HepG2 (cell line): Measurements from ENCODE around the gene HORMAD2. TPM values are rescaled to one million over a fixed set of nuclear protein-coding genes. Genes with fewer than 3 reads are reported as not detected.

Experiments
- ATAC-seq: fragments of 200-7000 bp; cut with Tn5 transposase; 3 replicates; pipeline ENCODE4 v1.9.1; 2020; ENCODE audit warnings: mild to moderate bottlenecking, moderate library complexity
- BruUV-seq: library from RNA; stranded (reverse); fragments of 400-500 nt; replicated peaks from 2 replicates; lab custom pipeline; 2021; lab: Mats Ljungman, UMichigan
- CTCF ChIA-PET: fragments of 300-600 bp; formaldehyde crosslinking; extraction: SDS; loops from one replicate; lab custom pipeline; 2021; ENCODE audit warnings: low total read pairs, inconsistent platforms, low intra/inter-chr PET ratio; lab: Yijun Ruan, JAX
- POLR2A ChIA-PET: fragments of 350-600 bp; sonication (Branson Sonifier 250); formaldehyde crosslinking; loops from one replicate; lab custom pipeline; 2020; ENCODE audit warnings: antibody characterized with exemption, inconsistent platforms; lab: Yijun Ruan, JAX
- DNase-seq: peaks from one replicate; pipeline ENCODE4 v3.0.0-alpha.2; 2015; ENCODE audit warnings: low spot score
- FAIRE-seq: peaks from 3 replicates; lab custom pipeline; 2011; peaks lifted over from hg19 to GRCh38; lab: Jason Lieb, UNC
- H2AFZ ChIP-seq: one replicate; pipeline ENCODE4 v1.6.1; 2011; ENCODE audit warnings: low read length, inconsistent platforms
- H3K27ac ChIP-seq: fragments of 300-600 bp; 3 replicates; pipeline ENCODE4 v1.8.0; 2011; ENCODE audit warnings: mixed run types, mild to moderate bottlenecking, mixed read lengths, low read length, inconsistent platforms; ENCODE audit not compliant: insufficient read depth; ENCODE audit errors: extremely low read length
- H3K27me3 ChIP-seq, 2 experiments: fragments of 200-600 bp in 1 of 2; 2 replicates in 1 of 2; 3 replicates in 1 of 2; pipeline versions ENCODE4 v1.6.0 to v1.8.0; 2011; ENCODE audit warnings: low read length in 2 of 2, mild to moderate bottlenecking in 2 of 2, moderate library complexity in 2 of 2, inconsistent platforms in 1 of 2; ENCODE audit not compliant: insufficient read depth in 2 of 2, control insufficient read depth in 1 of 2
- H3K36me3 ChIP-seq, 2 experiments: fragments of 200-600 bp in 1 of 2; replicated peaks in 1 of 2; 2 replicates in 1 of 2; 3 replicates in 1 of 2; pipeline versions ENCODE4 v1.5.1 to v1.8.0; 2011; ENCODE audit warnings: low read length in 2 of 2, inconsistent platforms in 1 of 2; ENCODE audit not compliant: insufficient read depth in 2 of 2, control insufficient read depth in 1 of 2
- H3K4me1 ChIP-seq: 2 replicates; pipeline ENCODE4 v1.5.1; 2012; ENCODE audit warnings: low read length, inconsistent platforms; ENCODE audit not compliant: insufficient read depth
- H3K4me2 ChIP-seq: 2 replicates; pipeline ENCODE4 v1.6.0; 2011; ENCODE audit warnings: low read depth, low read length, inconsistent platforms
- H3K4me3 ChIP-seq, 3 experiments: fragments of 200-600 bp in 1 of 3; sonication (generic), shearing (Covaris generic) in 1 of 3; replicated peaks in 1 of 3; 2 replicates each; pipeline ENCODE4 v1.5.1; 2011 to 2016; ENCODE audit warnings: low read length in 3 of 3, inconsistent platforms in 2 of 3, low read depth in 2 of 3, mild to moderate bottlenecking in 2 of 3, control low read depth in 1 of 3, mixed read lengths in 1 of 3; ENCODE audit not compliant: insufficient read depth in 1 of 3
- H3K79me2 ChIP-seq: one replicate; pipeline ENCODE4 v1.6.1; 2011; ENCODE audit warnings: low read length, inconsistent platforms; ENCODE audit not compliant: insufficient read depth
- H3K9ac ChIP-seq: 2 replicates; pipeline ENCODE4 v1.6.0; 2011; ENCODE audit warnings: mild to moderate bottlenecking, low read depth, low read length, inconsistent platforms; ENCODE audit not compliant: insufficient read depth
- H3K9me3 ChIP-seq: 2 replicates; pipeline ENCODE4 v1.5.1; 2012; ENCODE audit warnings: mild to moderate bottlenecking, low read length
- H4K20me1 ChIP-seq: 2 replicates; pipeline ENCODE4 v1.6.0; 2011; ENCODE audit warnings: inconsistent platforms, mild to moderate bottlenecking, low read length, moderate library complexity; ENCODE audit not compliant: insufficient read depth
- PCBP1 ChIP-seq: fragments of 200-400 bp; formaldehyde crosslinking; IDR thresholded peaks from 2 replicates; pipeline ENCODE4 v1.6.1; 2017; ENCODE audit warnings: mild to moderate bottlenecking, low read depth, low read length, borderline replicate concordance
- PRPF4 ChIP-seq: fragments of 200-400 bp; formaldehyde crosslinking; IDR thresholded peaks from 2 replicates; pipeline ENCODE4 v1.6.1; 2016; ENCODE audit warnings: low read length, low read depth; ENCODE audit not compliant: poor library complexity, severe bottlenecking
- SP1 ChIP-seq, 2 experiments: fragments of 450-650 bp in 1 of 2; sonication (generic) in 1 of 2; formaldehyde crosslinking in 1 of 2; IDR thresholded peaks; 2 replicates each; pipeline versions ENCODE4 v1.4.0 to v1.6.1; 2016 to 2020; ENCODE audit warnings: missing genetic modification reagents in 1 of 2
- ZBTB33 ChIP-seq: sonication (generic); formaldehyde crosslinking; IDR thresholded peaks from 2 replicates; pipeline ENCODE4 v1.4.0; 2020; ENCODE audit warnings: missing genetic modification reagents
- ZBTB38 ChIP-seq: sonication (generic); formaldehyde crosslinking; IDR thresholded peaks from 2 replicates; pipeline ENCODE4 v1.5.1; 2020; ENCODE audit warnings: mild to moderate bottlenecking, missing genetic modification reagents
- ZNF230 ChIP-seq: sonication (generic); formaldehyde crosslinking; IDR thresholded peaks from 2 replicates; pipeline ENCODE4 v1.4.0; 2020; ENCODE audit warnings: mild to moderate bottlenecking, missing genetic modification reagents
- ZNF337 ChIP-seq: sonication (generic); formaldehyde crosslinking; IDR thresholded peaks from 2 replicates; pipeline ENCODE4 v1.5.1; 2020; ENCODE audit warnings: missing genetic modification reagents, low read depth, mild to moderate bottlenecking, borderline replicate concordance
- WGBS: methylation state at CpG from one replicate; pipeline ENCODE4 v1.1.6; 2017; ENCODE audit warnings: low lambda C conversion rate; 5-methylcytosine and 5-hydroxymethylcytosine counted together
- in situ Hi-C: cut with HindIII; loops from 2 replicates; pipeline ENCODE4 v1.10.0; 2017; ENCODE audit warnings: low pct_unique_long_range_greater_than_20kb; ENCODE audit not compliant: extremely low pct_ligation_motif_present
- intact Hi-C: fragments of 100-400 bp; cut with micrococcal nuclease; formaldehyde crosslinking; loops from one replicate; pipeline ENCODE4 v1.10.0; 2022; ENCODE audit not compliant: unreplicated experiment
- polyA plus RNA-seq, 8 experiments: library from polyadenylated mRNA; depleted of rRNA in 3 of 8; stranded (reverse) in 7 of 8; unstranded in 1 of 8; fragments of >200 nt; fragmentation: Illumina TruSeq in 4 of 8; extraction: Trizol in 4 of 8; gene quantifications; 2 replicates each; pipeline versions ENCODE4 v1.2.1 to v1.2.3, GENCODE V29; 2011 to 2016; ENCODE audit warnings: low read depth in 4 of 8, missing spikeins in 1 of 8, mixed read lengths in 1 of 8; ENCODE audit not compliant: insufficient read depth in 1 of 8
- total RNA-seq, 5 experiments: library from RNA; depleted of rRNA; stranded (reverse); fragments of >200 nt; fragmentation: Illumina TruSeq; extraction: Trizol; gene quantifications; 2 replicates each; pipeline ENCODE4 v1.2.3, GENCODE V29; 2016; ENCODE audit warnings: low read depth in 1 of 5

The HORMAD2 gene
- total and polyA plus RNA-seq, 2 of the 13 experiments (the other 11 are each of a cell fraction or from before 2014, with no cell fraction given), result not detected

- 82% methylated on average over 18 of the region's 18 CpGs for WGBS
- TF ChIP-seq SP1 (IDR thresholded peaks at IDR 0.05) (no peak), SP1 (CRISPR knock-in tag; IDR thresholded peaks at IDR 0.05) (no peak), PCBP1 (no peak), ZBTB33 (CRISPR knock-in tag) (peak; percentile 77), ZBTB38 (CRISPR knock-in tag) (peak; percentile 89), ZNF337 (CRISPR knock-in tag) (no peak), PRPF4 (peak; percentile 81), ZNF230 (no peak)
- intact Hi-C loops (no loop called here), in situ Hi-C loops (no loop called here)
- Histone ChIP-seq H3K27ac (peak overlapping the region; percentile 70), H3K79me2 (no peaks in the 10 kb centered on the region), H3K36me3 (no peaks in the 10 kb centered on the region), H3K9ac (peak overlapping the region; percentile 50; the same call in 1 of the 2 replicates), H3K4me2 (peak overlapping the region; percentile 59), H3K27me3 (no peaks in the 10 kb centered on the region), H2AFZ (no peak overlapping the region), H3K9me3 (no peaks in the 10 kb centered on the region), H3K4me3 (no peak overlapping the region), H4K20me1 (no peaks in the 10 kb centered on the region), H3K4me1 (peaks cover 83% of the 10 kb centered on the region)
- no peak for DNase-seq
- POLR2A ChIA-PET, result interaction anchor here (1.1 kb wide), 1 partner anchor 50 kb away, joined by 3 read pairs; no protein-coding TSS in a partner anchor
- CTCF ChIA-PET, result no interaction called here
- no peak for FAIRE-seq
- no peak for ATAC-seq
- BruUV-seq, result no TSS peak
Measured at GRCh38 chr22:30211124-30211820, 131.0 kb downstream of the HORMAD2 start.
